Neuronal stem cell (in vitro differentiated cells): Measurements from ENCODE around the gene CUBN.

Experiments
- DNase-seq: peaks from one replicate; pipeline ENCODE4 v3.0.0-alpha.2; 2013; ENCODE audit warnings: low spot score
- H2AFZ ChIP-seq: one replicate; pipeline ENCODE4 v1.6.1; 2013; ENCODE audit warnings: mild to moderate bottlenecking, low read length, inconsistent platforms
- H2AK5ac ChIP-seq: 2 replicates; pipeline ENCODE4 v1.6.1; 2013; ENCODE audit warnings: low read depth, mild to moderate bottlenecking, inconsistent platforms, low read length, moderate library complexity, mixed read lengths
- H2BK120ac ChIP-seq: 2 replicates; pipeline ENCODE4 v1.6.1; 2013; ENCODE audit warnings: low read depth, mild to moderate bottlenecking, inconsistent platforms, low read length, moderate library complexity, mixed read lengths
- H2BK12ac ChIP-seq: one replicate; pipeline ENCODE4 v1.6.1; 2013; ENCODE audit warnings: low read length, inconsistent platforms
- H2BK15ac ChIP-seq: 2 replicates; pipeline ENCODE4 v1.6.1; 2013; ENCODE audit warnings: mild to moderate bottlenecking, low read length, inconsistent platforms, mixed read lengths
- H2BK5ac ChIP-seq: one replicate; pipeline ENCODE4 v1.6.1; 2013; ENCODE audit warnings: inconsistent platforms, mild to moderate bottlenecking, low read length, moderate library complexity
- H3K14ac ChIP-seq: one replicate; pipeline ENCODE4 v1.6.1; 2013; ENCODE audit warnings: low read length, inconsistent platforms
- H3K18ac ChIP-seq: 2 replicates; pipeline ENCODE4 v1.6.1; 2013; ENCODE audit warnings: low read length, inconsistent platforms
- H3K23ac ChIP-seq: 2 replicates; pipeline ENCODE4 v1.6.1; 2013; ENCODE audit warnings: low read depth, mild to moderate bottlenecking, mixed read lengths, low read length, inconsistent platforms; ENCODE audit not compliant: poor library complexity
- H3K27ac ChIP-seq: replicated peaks from 3 replicates; pipeline ENCODE4 v1.5.1; 2013; ENCODE audit warnings: low read length, inconsistent platforms
- H3K27me3 ChIP-seq, 3 experiments: 2 replicates each; pipeline ENCODE4 v1.6.1; 2013; ENCODE audit warnings: low read length in 3 of 3, mild to moderate bottlenecking in 2 of 3, inconsistent platforms in 1 of 3, low read depth in 1 of 3, mixed read lengths in 1 of 3, moderate library complexity in 1 of 3; ENCODE audit not compliant: control insufficient read depth in 3 of 3, insufficient read depth in 3 of 3
- H3K36me3 ChIP-seq, 2 donors: replicated peaks in 1 of 2; 2 replicates each; pipeline ENCODE4 v1.6.1; 2013; ENCODE audit warnings: low read length in 2 of 2; ENCODE audit not compliant: control insufficient read depth in 2 of 2, insufficient read depth in 2 of 2
- H3K4ac ChIP-seq: 2 replicates; pipeline ENCODE4 v1.6.1; 2013; ENCODE audit warnings: inconsistent platforms, mild to moderate bottlenecking, low read length, moderate library complexity
- H3K4me1 ChIP-seq, 2 donors: 1 replicate in 1 of 2; 2 replicates in 1 of 2; pipeline ENCODE4 v1.6.1; 2013; ENCODE audit warnings: low read length in 2 of 2, low read depth in 1 of 2; ENCODE audit not compliant: control insufficient read depth in 2 of 2, insufficient read depth in 1 of 2
- H3K4me2 ChIP-seq: one replicate; pipeline ENCODE4 v1.6.1; 2013; ENCODE audit warnings: mild to moderate bottlenecking, low read length, inconsistent platforms; ENCODE audit not compliant: insufficient read depth, poor library complexity, severe bottlenecking
- H3K4me3 ChIP-seq, 2 donors: 2 replicates each; pipeline ENCODE4 v1.5.1; 2013; ENCODE audit warnings: low read length in 2 of 2, mild to moderate bottlenecking in 2 of 2, inconsistent platforms in 1 of 2, moderate library complexity in 1 of 2
- H3K79me1 ChIP-seq: one replicate; pipeline ENCODE4 v1.6.1; 2013; ENCODE audit warnings: low read depth, mild to moderate bottlenecking, inconsistent platforms, low read length, moderate library complexity
- H3K9ac ChIP-seq: one replicate; pipeline ENCODE4 v1.6.1; 2013; ENCODE audit warnings: mild to moderate bottlenecking, low read depth, low read length, inconsistent platforms; ENCODE audit not compliant: poor library complexity
- H3K9me3 ChIP-seq, 2 donors: replicated peaks in 1 of 2; 2 replicates each; pipeline versions ENCODE3 to v1.6.1; 2013; ENCODE audit warnings: low read length in 2 of 2, mild to moderate bottlenecking in 2 of 2, inconsistent platforms in 1 of 2, low read depth in 1 of 2, mixed read lengths in 1 of 2, moderate library complexity in 1 of 2; ENCODE audit not compliant: control insufficient read depth in 2 of 2, insufficient read depth in 1 of 2
- H4K8ac ChIP-seq: one replicate; pipeline ENCODE4 v1.6.1; 2013; ENCODE audit warnings: low read depth, mild to moderate bottlenecking, inconsistent platforms, low read length, moderate library complexity
- H4K91ac ChIP-seq: one replicate; pipeline ENCODE4 v1.6.1; 2013; ENCODE audit warnings: low read length, low read depth, mild to moderate bottlenecking, inconsistent platforms; ENCODE audit not compliant: poor library complexity
- WGBS, 2 donors: extraction: QIAGEN DNeasy Blood & Tissue Kit; methylation state at CpG; one replicate each; pipeline ENCODE4 v1.1.7; 2013; ENCODE audit warnings: missing lambda C conversion rate in 2 of 2, mixed read lengths in 1 of 2; ENCODE audit not compliant: insufficient read length in 2 of 2, insufficient replicate concordance in 1 of 2; ENCODE audit errors: extremely low coverage in 2 of 2; 5-methylcytosine and 5-hydroxymethylcytosine counted together

The CUBN gene

DNA sequence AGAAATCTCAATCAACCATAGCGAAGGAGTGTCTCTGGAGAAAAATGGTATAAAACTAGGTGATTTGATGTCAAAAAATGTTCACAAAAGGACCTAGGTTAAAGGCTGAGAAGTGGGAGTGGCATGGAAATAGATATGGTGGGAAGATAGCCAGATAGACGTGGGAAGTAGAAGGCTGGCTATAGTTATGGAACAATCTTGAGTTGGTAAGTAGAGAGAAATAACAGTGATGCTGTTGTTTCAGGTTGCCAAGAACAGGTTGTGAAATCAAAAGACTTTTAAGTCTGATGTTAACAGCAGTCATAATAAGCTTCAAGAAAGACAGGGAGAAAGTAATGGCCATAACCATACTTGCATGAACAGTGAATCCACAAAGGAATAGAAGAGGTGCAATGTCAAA is 206.3 kb downstream of the CUBN start:
- H2AK5ac ChIP-seq: no peak overlapping the region
- no peak overlapping the region for H3K4me3 ChIP-seq
- H3K9ac ChIP-seq: no peak overlapping the region
- no peak overlapping the region for H2AFZ ChIP-seq
- no peak overlapping the region for H3K27ac ChIP-seq
- H3K27me3 ChIP-seq: no peaks in the 10 kb centered on the region
- no peak overlapping the region for H2BK120ac ChIP-seq
- no peak overlapping the region for H3K4ac ChIP-seq
- H3K4me2 ChIP-seq: no peak overlapping the region
- WGBS, 2 donors: no CpG with 5 or more reads among the region's 2 CpGs
- H4K91ac ChIP-seq: no peak overlapping the region
- H2BK15ac ChIP-seq: no peak overlapping the region
- DNase-seq: no peak
- H3K9me3 ChIP-seq: no peaks in the 10 kb centered on the region
- no peaks in the 10 kb centered on the region for H3K36me3 ChIP-seq
- no peaks in the 10 kb centered on the region for H3K4me1 ChIP-seq
- no peak overlapping the region for H3K18ac ChIP-seq
- no peak overlapping the region for H2BK5ac ChIP-seq
- no peak overlapping the region for H4K8ac ChIP-seq
- no peak overlapping the region for H2BK12ac ChIP-seq
- no peak overlapping the region for H3K14ac ChIP-seq
- H3K79me1 ChIP-seq: no peaks in the 10 kb centered on the region
- no peak overlapping the region for H3K23ac ChIP-seq

DNA sequence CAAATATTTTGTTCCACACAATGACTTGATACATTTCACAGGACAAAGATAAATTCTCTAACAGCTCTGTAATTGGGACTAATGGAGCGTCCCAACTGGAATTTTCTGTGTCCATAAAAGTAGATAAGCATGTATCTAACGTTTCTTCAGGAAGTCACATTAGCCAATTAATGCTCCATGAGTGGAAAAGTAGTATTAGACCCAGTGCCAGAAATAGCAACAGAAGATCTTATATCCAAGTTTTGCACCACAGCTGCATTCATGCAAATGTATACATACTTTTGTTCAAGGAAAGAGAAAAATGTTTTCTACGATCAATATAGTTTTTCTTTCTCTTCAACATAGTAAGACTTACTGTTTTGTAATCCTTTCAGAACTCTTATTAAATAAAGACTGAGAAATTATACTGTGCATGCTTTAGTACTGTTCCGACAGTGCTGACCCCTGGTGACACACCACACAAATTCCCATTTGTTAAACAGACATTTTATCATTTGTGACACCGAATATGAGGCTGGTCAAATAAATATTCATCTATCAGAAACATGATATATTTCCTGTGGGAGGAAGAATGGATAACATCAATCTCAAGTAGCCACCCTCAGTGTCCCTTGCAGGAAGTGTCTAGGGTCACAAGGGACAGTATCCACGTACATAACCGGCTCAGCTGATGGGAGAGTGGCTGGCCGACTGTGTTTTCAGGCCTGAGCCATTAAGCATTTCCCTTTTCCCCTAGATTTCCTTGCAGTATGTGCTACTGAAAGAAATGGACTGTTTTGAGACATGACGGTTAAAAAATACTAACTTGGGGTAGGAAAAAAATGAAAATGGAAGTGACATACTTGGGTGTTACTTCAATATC is 210.3 kb downstream of the CUBN start:
- Histone ChIP-seq H3K27me3 (no peaks in the 10 kb centered on the region), H3K36me3 (no peaks in the 10 kb centered on the region), H2BK15ac (no peak overlapping the region), H3K79me1 (no peaks in the 10 kb centered on the region), H2BK120ac (no peak overlapping the region), H3K4ac (no peak overlapping the region), H4K91ac (no peak overlapping the region), H3K4me3 (no peak overlapping the region), H3K4me2 (no peak overlapping the region), H3K23ac (no peak overlapping the region), H2AFZ (no peak overlapping the region), H3K9ac (no peak overlapping the region), H3K18ac (no peak overlapping the region), H2AK5ac (no peak overlapping the region), H3K14ac (no peak overlapping the region), H2BK12ac (no peak overlapping the region), H2BK5ac (no peak overlapping the region), H3K9me3 (peaks cover 0 to 3% of the 10 kb centered on the region in 2 donors), H3K27ac (no peak overlapping the region), H4K8ac (no peak overlapping the region), H3K4me1 (no peaks in the 10 kb centered on the region)
- no CpG with 5 or more reads among the region's 9 CpGs for WGBS, 2 donors
- no peak for DNase-seq

- no CpG with 5 or more reads among the region's 6 CpGs for WGBS, 2 donors
- H3K14ac ChIP-seq: no peak overlapping the region
- no peak overlapping the region for H2BK5ac ChIP-seq
Observed at GRCh38 chr10:16916496-16916895, 213.1 kb downstream of the CUBN start.

DNA sequence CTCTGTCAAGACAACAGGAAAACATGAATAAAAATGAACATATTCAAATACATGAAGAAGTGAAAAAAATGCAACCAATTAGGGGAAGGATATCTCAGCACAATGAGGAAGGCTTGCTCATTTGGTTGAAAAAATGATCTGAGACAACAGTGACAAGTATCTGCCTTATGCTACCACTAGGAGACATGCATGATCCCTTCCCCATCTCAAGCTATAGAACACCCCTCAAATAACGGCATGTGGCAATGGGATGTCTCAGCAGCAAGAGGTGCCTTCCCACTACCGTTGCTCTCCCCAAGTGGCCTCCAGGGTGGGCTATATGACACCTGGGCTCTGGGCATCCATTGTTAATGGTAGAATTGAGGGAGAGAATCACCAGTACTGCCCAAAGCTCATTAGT is 214.3 kb downstream of the CUBN start:
- Histone ChIP-seq H2AFZ (no peak overlapping the region), H2AK5ac (no peak overlapping the region), H3K79me1 (no peaks in the 10 kb centered on the region), H3K27me3 (no peaks in the 10 kb centered on the region), H2BK120ac (no peak overlapping the region), H2BK12ac (no peak overlapping the region), H3K4me2 (no peak overlapping the region), H3K27ac (no peak overlapping the region), H3K4ac (no peak overlapping the region), H3K9me3 (peaks cover 0 to 7% of the 10 kb centered on the region in 2 donors), H2BK5ac (no peak overlapping the region), H4K91ac (no peak overlapping the region), H3K4me1 (no peaks in the 10 kb centered on the region), H4K8ac (no peak overlapping the region), H3K18ac (no peak overlapping the region), H3K14ac (no peak overlapping the region), H3K9ac (no peak overlapping the region), H2BK15ac (no peak overlapping the region), H3K36me3 (no peaks in the 10 kb centered on the region), H3K23ac (no peak overlapping the region), H3K4me3 (no peak overlapping the region)
- DNase-seq: no peak
- no CpG with 5 or more reads among the region's 2 CpGs for WGBS, 2 donors

More at GRCh38 chr10:16916496-16916895, 213.1 kb downstream of the CUBN start:
- Histone ChIP-seq H3K4me1 (no peaks in the 10 kb centered on the region), H4K8ac (no peak overlapping the region), H3K36me3 (no peaks in the 10 kb centered on the region), H2BK120ac (no peak overlapping the region), H3K27ac (no peak overlapping the region), H3K4ac (no peak overlapping the region), H2AFZ (no peak overlapping the region), H3K18ac (no peak overlapping the region), H4K91ac (no peak overlapping the region), H3K9me3 (peaks cover 0 to 7% of the 10 kb centered on the region in 2 donors), H2AK5ac (no peak overlapping the region), H2BK15ac (no peak overlapping the region), H3K9ac (no peak overlapping the region), H2BK12ac (no peak overlapping the region), H3K4me2 (no peak overlapping the region), H3K79me1 (no peaks in the 10 kb centered on the region), H3K4me3 (no peak overlapping the region), H3K23ac (no peak overlapping the region), H3K27me3 (no peaks in the 10 kb centered on the region)
- DNase-seq: no peak
